HG02938 (cell line): ENCODE measurements around the gene CACNA1I.

Experiments used
- ATAC-seq: cut with Tn5 transposase; IDR thresholded peaks from one replicate; pipeline ENCODE4 v1.9.1; 2021; ENCODE audit warnings: mild to moderate bottlenecking, moderate library complexity; ENCODE audit not compliant: unreplicated experiment

CACNA1I gene

DNA sequence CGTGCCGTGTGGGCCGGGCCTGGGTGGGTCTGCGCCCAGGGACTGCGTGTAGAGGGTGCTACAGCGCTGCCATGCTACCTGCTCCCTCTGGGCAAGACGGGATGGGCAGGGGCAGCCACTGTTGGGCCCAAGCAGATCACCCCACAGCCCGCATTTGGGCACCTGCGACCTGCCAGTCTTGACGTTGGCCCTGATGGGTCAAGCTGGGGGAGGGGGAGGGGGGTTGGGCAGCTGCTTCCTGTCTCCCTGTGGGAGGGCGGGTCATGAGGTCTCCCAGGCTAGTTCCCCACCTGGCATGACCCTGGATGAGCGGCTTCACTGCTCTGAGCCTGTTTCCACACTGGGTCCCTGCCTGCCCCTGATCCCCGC is 35.2 kb upstream of the CACNA1I start:
- ATAC-seq: no peak

DNA sequence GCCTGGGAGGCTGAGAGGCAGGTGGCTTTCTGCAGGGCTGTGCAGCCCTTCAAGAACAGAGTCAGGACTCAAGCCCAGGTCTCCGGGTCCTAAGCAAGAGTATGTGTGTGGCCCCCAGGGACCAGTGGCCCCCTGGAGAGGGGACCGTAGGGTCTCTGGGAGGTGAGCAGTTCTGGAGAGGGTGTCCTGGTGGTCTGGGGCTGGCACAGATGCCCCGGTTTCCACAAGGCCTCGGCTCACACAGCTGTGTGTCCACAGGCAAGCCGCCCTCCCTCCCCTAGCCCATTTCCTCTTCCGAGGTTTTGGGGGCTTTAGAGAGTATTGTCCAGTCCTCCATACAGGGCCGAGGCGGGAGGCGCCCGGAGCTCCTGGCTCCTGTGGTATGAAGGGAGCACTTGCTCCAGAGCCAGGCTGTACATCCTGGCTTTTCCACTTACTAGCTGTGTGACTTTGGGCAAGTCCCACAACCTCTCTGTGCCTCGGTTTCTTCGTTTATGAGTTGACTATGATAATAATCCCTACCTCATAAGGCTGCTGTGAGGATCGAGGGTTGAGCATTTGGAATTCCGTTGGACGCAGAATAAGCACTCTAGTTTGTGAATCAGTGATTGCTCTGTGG is 34.6 kb upstream of the CACNA1I start:
- ATAC-seq: no peak

DNA sequence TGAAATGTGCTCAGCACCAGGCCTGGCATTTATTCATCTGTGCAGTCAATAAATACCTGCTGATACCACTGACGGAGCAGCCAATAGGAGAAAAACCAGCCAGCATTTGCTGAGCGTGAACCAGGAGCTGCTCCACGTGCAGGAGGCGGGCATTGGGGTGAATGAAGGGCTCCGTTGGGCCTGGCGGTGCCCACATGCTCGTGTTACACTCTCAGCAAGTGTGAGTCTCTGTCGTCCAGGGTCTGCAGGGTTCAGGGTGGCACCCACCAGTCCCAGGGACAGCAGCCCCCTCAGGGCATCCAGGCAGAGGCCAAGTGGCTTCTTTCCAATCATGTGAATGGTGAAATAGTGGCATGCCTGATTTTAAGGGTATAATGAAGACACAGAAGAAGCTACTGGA is 33.8 kb upstream of the CACNA1I start:
- no peak for ATAC-seq

DNA sequence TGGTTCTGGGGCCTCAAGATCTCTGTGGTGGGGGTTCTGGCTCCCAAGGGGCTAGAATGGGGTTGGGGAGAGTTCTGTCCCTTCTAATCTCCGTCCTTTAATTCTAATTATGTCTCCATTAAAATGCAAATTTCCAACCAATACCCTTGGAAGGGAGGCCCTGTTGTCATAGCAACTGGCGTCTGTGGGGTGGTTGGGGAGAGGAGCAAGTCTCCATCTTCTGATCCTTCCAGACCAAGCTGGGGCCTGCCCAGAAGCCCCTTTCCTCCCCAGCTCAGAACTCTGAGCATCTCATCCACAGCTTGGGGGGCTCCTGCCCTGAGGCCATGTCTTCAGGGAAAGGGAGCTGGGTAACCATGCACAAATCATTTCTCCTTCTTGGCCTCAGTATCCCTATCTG is 32.6 kb upstream of the CACNA1I start:
- ATAC-seq: no peak

DNA sequence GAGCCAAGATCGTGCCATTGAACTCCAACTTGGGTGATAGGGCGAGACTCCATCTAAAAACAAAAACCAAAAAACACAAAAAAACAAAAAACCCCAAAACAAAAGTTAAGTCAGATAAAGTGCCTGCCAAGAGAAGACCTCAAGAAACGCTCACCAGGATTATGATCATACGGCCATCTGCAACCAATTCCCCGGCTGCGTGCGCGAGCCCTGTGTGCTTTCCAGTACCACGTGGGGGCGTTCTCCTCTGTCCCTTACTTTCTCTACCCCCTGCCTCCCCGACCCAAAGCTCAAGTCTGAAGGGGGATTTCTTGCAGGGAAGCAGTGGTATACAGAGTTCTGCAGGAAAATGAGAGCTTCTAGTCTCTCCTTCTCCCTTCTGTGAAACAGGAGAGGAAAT is 27.5 kb upstream of the CACNA1I start:
- no peak for ATAC-seq

DNA sequence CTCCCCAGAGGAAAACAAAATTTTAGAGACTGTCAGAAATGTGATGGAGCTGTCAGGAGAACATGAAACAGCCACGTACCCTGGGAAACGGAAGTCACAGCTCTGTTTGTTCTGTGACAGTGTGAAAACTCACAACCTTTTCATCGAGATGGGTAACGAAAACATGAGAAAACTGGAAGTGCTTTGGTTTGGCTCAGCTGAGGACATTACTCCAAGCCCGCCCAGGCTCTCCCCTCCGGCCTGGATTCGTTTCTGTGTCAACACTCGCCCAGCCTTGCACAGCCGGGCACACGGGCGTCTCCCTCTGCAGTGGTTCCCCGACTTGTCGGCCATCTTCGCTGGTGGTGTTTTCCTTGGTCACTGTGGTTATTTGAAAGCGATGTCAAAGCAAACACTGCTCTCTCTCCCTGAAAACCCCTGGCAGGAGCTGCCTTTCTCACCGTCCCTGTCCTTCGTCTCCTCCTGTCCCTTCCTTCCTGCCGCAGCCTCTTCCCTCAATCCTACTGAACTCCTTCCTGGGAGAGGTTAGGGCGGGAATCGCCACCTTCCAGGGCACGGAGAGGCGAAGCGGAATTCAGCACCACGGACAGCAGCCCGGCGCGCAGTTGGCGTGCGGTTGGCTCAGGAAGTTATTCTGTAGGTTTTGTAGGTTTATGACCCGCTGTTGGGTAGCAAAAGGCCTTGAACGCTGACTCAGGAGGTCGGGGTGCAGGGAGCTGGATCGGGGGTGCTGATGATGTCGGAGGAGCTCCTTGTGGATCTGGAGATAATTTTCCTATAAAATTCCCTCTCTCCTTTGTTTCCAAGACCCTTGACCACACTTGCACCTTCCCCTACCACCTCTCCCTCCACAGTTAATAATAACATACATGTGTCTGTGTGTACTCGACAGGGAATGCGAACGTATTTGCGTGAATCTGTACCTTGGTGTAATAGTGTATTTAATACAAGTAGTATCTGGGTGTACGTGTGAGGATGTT is 24.9 kb upstream of the CACNA1I start:
- no peak for ATAC-seq

DNA sequence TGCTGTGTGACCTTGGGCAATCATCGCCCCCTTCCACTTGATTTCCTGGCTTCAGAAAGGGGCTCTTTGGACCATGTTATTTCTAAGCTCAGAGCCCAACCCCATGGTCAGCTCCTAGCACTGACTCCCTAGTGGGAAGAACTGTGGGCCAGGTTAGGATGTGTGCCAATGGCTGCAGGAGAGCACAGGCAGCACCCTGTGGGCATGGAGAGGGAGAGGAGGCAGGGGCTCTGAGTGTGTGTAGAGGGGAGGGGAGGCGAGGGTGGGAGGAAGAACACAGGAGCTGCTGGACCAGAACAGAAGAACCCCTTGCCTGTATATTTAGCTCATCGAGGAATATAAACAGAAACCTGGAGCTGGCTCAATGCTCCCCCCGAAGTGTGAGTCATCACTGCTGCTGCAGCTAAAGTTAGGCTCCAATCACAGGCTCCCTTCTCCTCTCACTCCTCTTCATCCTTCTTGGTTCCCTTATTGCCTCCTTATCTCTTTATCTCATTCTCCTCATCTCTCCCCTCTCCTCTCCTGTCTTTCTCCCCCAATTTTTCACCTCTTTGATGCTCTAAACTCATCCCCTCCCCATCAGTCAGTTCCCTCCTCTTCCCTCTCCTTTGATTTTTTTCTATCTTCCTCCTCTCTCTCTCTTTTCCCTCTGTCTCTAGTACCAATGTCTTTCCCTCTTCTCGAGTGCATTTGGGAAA is 23.5 kb upstream of the CACNA1I start:
- ATAC-seq: no peak

DNA sequence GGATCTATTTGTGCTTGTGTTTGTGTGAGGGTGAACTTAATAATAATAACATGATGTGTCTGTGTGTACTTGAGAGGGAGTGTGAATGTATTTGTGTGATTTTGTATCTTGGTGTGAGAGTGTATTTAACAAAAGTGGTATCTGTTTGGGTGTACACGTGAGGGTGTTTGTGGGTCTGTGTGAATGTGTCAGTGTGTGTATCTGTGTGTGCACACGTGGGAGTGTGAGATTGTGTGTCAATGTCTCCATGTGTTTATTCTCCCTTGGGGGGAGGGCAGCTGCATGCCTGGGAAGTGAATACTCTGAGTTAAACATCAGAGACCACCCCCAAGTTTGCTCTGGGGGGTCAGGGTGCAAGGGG is 23.0 kb upstream of the CACNA1I start:
- no peak for ATAC-seq

DNA sequence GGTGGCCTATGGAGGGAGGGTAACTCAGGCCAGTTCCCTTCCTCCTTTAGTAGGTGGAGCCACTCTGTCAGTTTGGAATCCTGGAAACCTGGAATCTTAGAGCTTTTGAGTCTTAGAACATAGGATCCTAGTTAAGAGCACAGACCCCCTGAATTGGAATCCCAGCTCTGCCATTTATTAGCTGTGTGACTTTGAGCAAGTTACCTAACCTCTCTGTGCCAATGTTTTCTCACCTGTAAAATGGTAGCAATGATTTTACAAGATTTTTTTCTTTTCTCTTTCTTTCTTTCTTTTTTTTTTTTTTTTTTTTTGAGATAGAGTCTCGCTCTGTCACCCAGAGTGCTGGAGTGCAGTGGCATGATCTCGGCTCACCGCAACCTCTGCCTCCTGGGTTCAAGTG is 17.1 kb upstream of the CACNA1I start:
- no peak for ATAC-seq

DNA sequence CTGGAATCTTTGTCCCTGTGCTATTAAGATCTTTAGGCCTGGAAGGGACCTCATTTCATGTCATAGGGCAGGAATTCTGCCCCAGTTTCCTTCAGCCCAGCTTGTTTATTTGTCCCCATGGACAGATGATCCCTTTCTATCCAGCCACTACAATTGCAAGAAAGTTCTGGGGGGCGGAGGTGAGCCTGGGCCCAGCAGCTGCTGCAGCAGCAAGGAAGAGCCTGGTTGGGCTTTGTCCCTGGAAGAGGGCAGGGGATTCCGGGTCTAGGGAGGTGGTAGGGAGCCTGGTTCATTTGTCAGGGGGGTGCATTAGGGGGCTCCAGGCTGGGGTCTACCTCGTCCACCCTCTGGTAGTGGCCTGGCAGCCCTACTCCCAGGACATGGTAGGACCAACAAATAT is 16.4 kb upstream of the CACNA1I start:
- ATAC-seq: no peak

DNA sequence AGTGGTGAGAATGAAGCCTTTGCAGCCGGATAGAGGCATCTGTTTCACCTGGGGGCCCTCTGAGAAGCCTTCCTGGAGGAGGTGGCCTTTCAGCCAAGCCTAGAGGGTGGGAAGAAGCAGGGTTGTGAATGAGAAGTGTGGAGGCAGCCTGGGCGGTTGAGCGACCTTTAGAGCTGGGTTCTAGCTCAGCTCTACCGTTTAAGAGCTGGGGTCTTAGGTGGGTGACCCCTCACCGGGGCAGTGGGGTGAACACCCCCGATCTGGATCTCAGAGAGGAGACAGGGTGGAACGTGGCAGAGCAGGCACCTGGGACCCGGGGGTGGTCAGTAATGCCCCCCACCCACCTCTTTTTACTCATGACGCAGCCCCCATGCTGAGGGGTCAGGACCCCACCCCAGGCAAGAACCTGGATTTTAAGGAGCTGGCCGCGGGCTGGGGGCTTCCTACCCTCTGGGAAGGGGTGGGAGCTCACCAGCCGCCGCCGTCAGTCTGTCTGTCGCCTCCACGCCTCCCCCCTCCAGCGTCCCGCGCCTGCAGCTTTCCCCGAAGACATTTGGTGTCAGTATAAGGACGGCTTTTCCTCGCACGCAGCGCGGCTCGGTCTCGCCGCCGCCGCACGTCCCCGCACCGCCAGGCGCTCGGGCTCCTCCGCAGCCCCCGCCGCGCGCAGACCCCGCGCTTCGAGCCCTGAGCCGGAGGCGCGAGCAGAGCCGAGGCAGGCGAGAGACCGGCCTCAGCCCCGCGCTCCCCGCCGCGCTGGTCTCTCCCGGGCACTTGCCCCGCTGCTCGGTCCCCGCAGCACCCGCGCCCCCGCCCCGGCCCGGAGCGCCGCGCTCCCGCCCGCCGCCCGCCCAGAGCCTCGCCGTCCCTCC is 13.3 kb upstream of the CACNA1I start:
- ATAC-seq: no peak

DNA sequence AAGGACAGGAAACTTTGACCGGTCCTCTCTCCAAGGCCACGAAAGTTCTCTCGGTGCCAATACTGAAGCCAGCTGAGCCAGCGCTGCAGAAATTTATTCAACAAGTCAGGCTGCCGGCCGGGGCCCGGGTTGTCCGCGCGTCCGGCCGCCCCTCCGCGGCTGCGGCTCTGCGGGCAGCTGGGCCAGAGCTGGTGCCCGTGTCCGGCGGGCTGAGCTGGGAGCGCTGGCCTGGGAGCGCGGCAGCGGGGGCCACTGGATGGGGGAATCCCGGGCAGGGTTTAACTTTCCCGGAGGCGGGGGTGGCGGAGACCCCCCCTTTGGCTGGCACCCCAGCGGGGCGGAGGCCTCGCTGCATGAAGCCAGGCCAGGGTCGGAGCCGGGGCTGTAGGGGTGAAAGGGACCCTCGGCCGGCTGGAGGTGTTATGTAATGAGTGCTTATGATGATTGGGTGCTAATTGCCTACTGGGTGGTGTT is 12.3 kb upstream of the CACNA1I start:
- ATAC-seq: no peak

DNA sequence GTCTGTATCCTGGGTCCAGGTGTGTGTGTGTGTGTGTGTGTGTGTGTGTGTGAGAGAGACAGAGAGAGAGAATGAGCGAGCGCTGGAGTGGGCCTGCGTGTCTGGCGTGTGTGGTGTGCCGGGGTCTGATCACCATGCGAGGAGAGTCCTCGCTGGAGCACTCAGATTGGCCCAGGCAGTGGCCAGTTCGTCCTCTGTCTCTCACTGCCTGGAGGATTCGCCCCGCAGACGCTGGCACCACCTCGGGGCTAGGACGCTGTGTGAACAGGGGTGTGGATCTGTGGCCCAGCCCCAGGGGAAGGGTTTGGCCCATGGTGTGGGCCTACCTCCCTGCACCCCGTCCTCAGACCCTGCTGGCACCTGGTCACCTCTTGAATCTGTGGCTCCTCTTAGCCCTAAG is 11.6 kb upstream of the CACNA1I start:
- no peak for ATAC-seq

DNA sequence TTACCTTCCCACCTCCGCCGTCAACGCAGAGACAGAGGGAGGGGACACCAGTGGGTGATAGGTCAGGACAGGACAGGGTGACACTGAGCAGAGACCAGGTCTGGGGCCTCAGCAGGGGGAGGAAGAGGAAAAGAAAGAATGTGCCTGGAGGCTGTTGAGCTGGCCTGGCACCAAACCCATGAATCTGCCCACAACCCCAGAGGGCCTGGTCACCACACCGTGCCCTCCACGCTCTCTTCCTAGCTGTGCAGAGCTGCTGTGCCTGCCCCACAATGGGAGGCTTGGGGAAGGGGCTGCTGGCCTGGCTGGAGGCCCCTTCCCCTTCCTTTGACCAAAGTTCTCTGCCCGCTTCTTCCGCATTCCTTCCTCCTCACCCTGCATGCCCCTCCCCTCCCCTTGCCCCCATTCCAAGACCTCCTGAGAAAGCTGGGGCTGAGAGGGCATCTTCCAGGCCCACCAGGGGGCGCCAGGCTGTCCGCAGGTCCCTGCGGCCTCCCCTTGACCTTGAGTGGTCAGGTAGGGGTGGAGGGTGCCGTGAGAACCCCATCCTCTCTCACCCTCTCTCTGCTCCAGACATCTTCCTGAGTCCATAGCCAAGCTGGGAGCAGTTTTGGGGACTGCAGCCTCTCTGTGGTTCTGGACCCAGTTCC is 11.0 kb upstream of the CACNA1I start:
- ATAC-seq: no peak

DNA sequence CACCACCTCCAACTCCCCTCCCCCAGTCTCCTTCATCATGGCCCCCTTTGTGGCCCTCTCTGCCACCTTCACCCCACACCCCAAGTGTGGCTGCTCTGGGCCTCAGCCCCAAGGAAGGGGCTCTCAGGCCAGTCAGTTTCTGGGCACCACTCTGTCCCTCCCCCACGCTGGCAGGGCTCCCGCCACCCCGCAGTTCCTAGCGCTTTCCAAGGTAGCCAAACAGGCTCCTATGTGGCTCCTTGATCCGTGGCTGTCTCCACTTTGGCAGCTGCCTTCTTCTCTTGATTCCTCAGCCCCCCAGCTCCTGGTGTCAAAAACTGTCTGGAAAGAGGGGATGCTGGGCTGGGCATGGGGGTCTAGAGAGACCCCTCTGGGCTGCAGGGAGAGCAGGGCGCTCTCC is 10.4 kb upstream of the CACNA1I start:
- ATAC-seq: no peak

DNA sequence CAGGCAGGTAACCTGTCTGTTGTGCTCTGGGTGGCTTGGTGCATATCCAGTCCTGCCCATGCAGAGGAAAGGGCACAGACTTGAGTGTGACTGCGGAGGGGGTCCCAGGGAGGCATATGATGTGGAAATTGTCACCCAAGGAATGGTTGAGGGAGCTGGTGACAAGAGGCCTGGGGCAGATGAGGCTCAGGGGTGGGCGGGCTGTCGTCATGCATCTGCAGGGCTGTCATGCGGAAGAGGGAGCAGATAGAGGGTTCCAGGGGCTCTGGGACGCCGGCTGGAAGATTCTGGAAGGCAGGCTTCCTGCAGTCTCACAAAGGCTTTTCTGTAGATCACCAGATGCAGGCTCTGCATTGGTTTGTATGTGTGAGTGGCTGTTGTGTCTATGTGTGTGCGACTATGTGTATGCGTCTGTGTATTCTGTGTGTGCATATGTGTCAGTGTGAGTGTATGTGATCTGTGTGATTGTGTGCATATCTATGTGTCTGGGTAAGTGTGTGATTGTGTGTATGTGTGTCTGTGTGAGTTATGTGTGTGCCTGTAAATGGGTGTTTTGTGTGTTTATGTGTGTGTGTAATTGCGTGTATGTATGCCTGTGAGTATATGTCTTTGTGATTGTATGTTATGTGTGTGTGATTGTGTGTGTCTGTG is 7.6 kb upstream of the CACNA1I start:
- no peak for ATAC-seq

DNA sequence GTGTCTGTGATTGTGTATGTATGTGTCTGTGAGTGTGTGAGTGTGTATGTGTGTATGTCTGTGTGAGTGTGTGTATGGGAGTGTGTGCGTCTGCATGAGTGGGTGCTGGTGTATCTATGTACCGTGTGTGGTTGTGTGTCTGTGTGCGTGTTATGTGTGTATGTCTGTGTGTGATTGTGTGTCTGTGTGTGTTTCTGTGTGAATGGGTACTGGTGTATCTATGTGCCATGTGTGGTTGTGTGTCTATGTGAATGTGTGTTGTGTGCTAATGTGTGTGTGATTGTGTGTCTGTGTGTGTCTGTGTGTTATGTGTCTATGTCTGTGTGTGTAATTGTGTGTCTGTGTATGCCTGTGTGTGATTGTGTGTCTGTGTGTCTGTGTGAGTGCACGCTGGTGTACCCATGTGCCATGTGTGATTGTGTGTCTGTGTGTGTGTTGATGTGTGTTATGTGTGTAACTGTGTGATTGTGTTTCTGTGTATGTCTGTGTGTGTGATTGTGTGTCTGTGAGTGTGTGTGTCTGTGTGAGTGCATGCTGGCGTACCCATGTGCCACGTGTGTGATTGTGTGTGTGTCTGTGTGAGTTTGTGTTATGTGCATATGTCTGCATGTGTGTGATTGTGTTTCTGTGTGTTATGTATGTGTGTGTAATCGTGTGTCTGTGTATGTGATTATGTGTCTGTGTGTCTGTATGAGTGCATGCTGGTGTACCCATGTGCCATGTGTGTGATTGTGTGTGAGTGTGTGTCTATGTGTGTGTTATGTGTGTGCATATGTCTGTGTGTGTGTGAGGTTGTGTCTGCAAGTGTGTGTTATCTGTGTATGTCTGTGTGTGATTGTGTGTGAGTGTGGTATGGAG is 6.8 kb upstream of the CACNA1I start:
- no peak for ATAC-seq

DNA sequence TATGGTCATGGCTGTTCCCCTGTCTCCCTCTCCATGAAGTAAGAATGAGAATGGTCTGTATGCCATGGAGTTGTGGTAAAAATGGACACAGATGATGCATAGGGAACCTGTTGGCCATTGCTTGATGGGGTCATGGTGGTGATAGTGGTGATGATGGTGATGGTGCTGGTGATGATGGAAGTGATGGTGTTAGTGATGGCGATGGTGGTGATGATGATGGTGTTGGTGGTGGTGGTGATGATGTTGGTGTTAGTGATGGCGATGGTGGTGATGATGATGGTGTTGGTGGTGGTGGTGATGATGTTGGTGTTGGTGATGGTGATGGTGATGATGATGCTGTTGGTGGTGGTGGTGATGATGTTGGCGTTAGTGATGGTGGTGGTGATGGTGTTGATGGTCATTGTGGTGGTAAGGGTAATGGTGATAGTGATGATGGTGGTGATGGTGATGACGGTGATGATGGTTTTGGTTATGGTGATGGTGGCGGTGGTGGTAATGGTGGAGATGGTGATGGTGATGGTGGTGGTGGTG is 5.1 kb upstream of the CACNA1I start:
- ATAC-seq: no peak
